H9 (cell line): Measurements from ENCODE around the gene NXPH3. TPM values are rescaled to one million over a fixed set of nuclear protein-coding genes. Genes with fewer than 3 reads are reported as not detected.

Experiments used
- DNase-seq: peaks from one replicate; pipeline ENCODE4 v3.0.0-alpha.2; 2017
- H2AFZ ChIP-seq: one replicate; pipeline ENCODE4 v1.6.1; 2013; ENCODE audit warnings: mild to moderate bottlenecking, low read length, control low read depth, moderate library complexity
- H2AK5ac ChIP-seq: 2 replicates; pipeline ENCODE4 v1.6.1; 2013; ENCODE audit warnings: low read length, control low read depth, mixed read lengths; ENCODE audit not compliant: insufficient read length
- H2BK120ac ChIP-seq: one replicate; pipeline ENCODE4 v1.6.1; 2013; ENCODE audit warnings: low read depth, mild to moderate bottlenecking, low read length, control low read depth, inconsistent platforms; ENCODE audit not compliant: poor library complexity, severe bottlenecking
- H2BK12ac ChIP-seq: 2 replicates; pipeline ENCODE4 v1.6.1; 2013; ENCODE audit warnings: low read length, control low read depth, mixed read lengths, low read depth; ENCODE audit not compliant: insufficient read length
- H2BK15ac ChIP-seq: 2 replicates; pipeline ENCODE4 v1.6.1; 2013; ENCODE audit warnings: low read depth, low read length, control low read depth
- H2BK20ac ChIP-seq: one replicate; pipeline ENCODE4 v1.6.1; 2013; ENCODE audit warnings: low read depth, mild to moderate bottlenecking, low read length, control low read depth, inconsistent platforms; ENCODE audit not compliant: poor library complexity, severe bottlenecking
- H2BK5ac ChIP-seq: 2 replicates; pipeline ENCODE4 v1.6.1; 2013; ENCODE audit warnings: low read length, control low read depth, mixed read lengths; ENCODE audit not compliant: insufficient read length
- H3K14ac ChIP-seq: 2 replicates; pipeline ENCODE4 v1.6.1; 2013; ENCODE audit warnings: low read length, control low read depth; ENCODE audit not compliant: insufficient read depth
- H3K18ac ChIP-seq: 2 replicates; pipeline ENCODE4 v1.6.1; 2013; ENCODE audit warnings: low read depth, mild to moderate bottlenecking, mixed read lengths, low read length, control low read depth; ENCODE audit not compliant: insufficient read length
- H3K23ac ChIP-seq: 2 replicates; pipeline ENCODE4 v1.6.1; 2013; ENCODE audit warnings: low read length, control low read depth, mixed read lengths, low read depth; ENCODE audit not compliant: insufficient read length
- H3K23me2 ChIP-seq: 2 replicates; pipeline ENCODE4 v1.6.1; 2013; ENCODE audit warnings: low read depth, mild to moderate bottlenecking, mixed read lengths, low read length, control low read depth; ENCODE audit not compliant: insufficient read length, poor library complexity, severe bottlenecking
- H3K27ac ChIP-seq: 2 replicates; pipeline ENCODE4 v1.5.1; 2013; ENCODE audit warnings: low read length, control low read depth, mixed read lengths, low read depth; ENCODE audit not compliant: insufficient read length
- H3K27me3 ChIP-seq: 2 replicates; pipeline ENCODE4 v1.6.1; 2013; ENCODE audit warnings: low read length, control low read depth, inconsistent platforms; ENCODE audit not compliant: insufficient read depth
- H3K4ac ChIP-seq: 2 replicates; pipeline ENCODE4 v1.6.1; 2013; ENCODE audit warnings: low read depth, mild to moderate bottlenecking, control low read depth, inconsistent platforms, low read length, moderate library complexity
- H3K4me1 ChIP-seq: 2 replicates; pipeline ENCODE4 v1.6.1; 2013; ENCODE audit warnings: low read length, control low read depth, inconsistent platforms; ENCODE audit not compliant: insufficient read depth
- H3K4me2 ChIP-seq: 2 replicates; pipeline ENCODE4 v1.6.1; 2013; ENCODE audit warnings: low read length, control low read depth, mixed read lengths; ENCODE audit not compliant: insufficient read length, insufficient read depth
- H3K56ac ChIP-seq: 2 replicates; pipeline ENCODE4 v1.6.1; 2013; ENCODE audit warnings: low read depth, mild to moderate bottlenecking, mixed read lengths, low read length, control low read depth; ENCODE audit not compliant: insufficient read length
- H3K79me1 ChIP-seq: 2 replicates; pipeline ENCODE4 v1.6.1; 2013; ENCODE audit warnings: low read depth, mild to moderate bottlenecking, moderate library complexity, low read length, control low read depth, inconsistent platforms; ENCODE audit not compliant: insufficient read depth, poor library complexity, severe bottlenecking
- H3K79me2 ChIP-seq: 2 replicates; pipeline ENCODE4 v1.6.1; 2013; ENCODE audit warnings: low read length, control low read depth, inconsistent platforms; ENCODE audit not compliant: insufficient read depth
- H3K9ac ChIP-seq: 2 replicates; pipeline ENCODE4 v1.6.1; 2013; ENCODE audit warnings: low read length, control low read depth, mixed read lengths; ENCODE audit not compliant: insufficient read length; ENCODE audit errors: extremely low read depth
- H3K9me3 ChIP-seq: one replicate; pipeline ENCODE4 v1.6.1; 2013; ENCODE audit warnings: low read depth, low read length, inconsistent platforms; ENCODE audit not compliant: control insufficient read depth
- H3T11ph ChIP-seq: one replicate; pipeline ENCODE4 v1.6.1; 2013; ENCODE audit warnings: mild to moderate bottlenecking, low read length, control low read depth, inconsistent platforms
- H4K20me1 ChIP-seq: one replicate; pipeline ENCODE4 v1.6.1; 2013; ENCODE audit not compliant: control insufficient read depth, insufficient read length, insufficient read depth
- H4K5ac ChIP-seq: 2 replicates; pipeline ENCODE4 v1.6.1; 2013; ENCODE audit warnings: low read depth, mild to moderate bottlenecking, mixed read lengths, low read length, control low read depth; ENCODE audit not compliant: insufficient read length
- H4K8ac ChIP-seq: replicated peaks from 2 replicates; pipeline ENCODE4 v1.6.1; 2013; ENCODE audit warnings: low read length, control low read depth, mixed read lengths, low read depth; ENCODE audit not compliant: insufficient read length
- H4K91ac ChIP-seq: 2 replicates; pipeline ENCODE4 v1.6.1; 2013; ENCODE audit warnings: low read depth, mild to moderate bottlenecking, moderate library complexity, mixed read lengths, low read length, control low read depth; ENCODE audit not compliant: insufficient read length
- H3K27ac Mint-ChIP-seq, 3 experiments: 2 replicates in 2 of 3; 3 replicates in 1 of 3; pipeline ENCODE4 v1.8.0; 2020 to 2021; ENCODE audit warnings: mixed read lengths in 3 of 3, mild to moderate bottlenecking in 1 of 3, moderate library complexity in 1 of 3
- H3K27me3 Mint-ChIP-seq: 2 replicates; pipeline ENCODE4 v1.8.0; 2021; ENCODE audit warnings: low read depth, mild to moderate bottlenecking, moderate library complexity, mixed read lengths
- H3K36me3 Mint-ChIP-seq, 3 experiments: 2 replicates in 2 of 3; 3 replicates in 1 of 3; pipeline ENCODE4 v1.8.0; 2020 to 2021; ENCODE audit warnings: low read depth in 3 of 3, mixed read lengths in 3 of 3; ENCODE audit not compliant: insufficient read depth in 1 of 3
- H3K4me1 Mint-ChIP-seq, 2 experiments: 2 replicates each; pipeline ENCODE4 v1.8.0; 2020; ENCODE audit warnings: mixed read lengths in 2 of 2
- H3K4me3 Mint-ChIP-seq, 2 experiments: 2 replicates in 1 of 2; 3 replicates in 1 of 2; pipeline ENCODE4 v1.8.0; 2020 to 2021; ENCODE audit warnings: mild to moderate bottlenecking in 2 of 2, mixed read lengths in 2 of 2, moderate library complexity in 1 of 2
- H3K9me3 Mint-ChIP-seq, 2 experiments: 2 replicates in 1 of 2; 3 replicates in 1 of 2; pipeline ENCODE4 v1.8.0; 2020; ENCODE audit warnings: mild to moderate bottlenecking in 2 of 2, mixed read lengths in 2 of 2, moderate library complexity in 1 of 2
- WGBS: extraction: QIAGEN DNeasy Blood & Tissue Kit; methylation state at CpG from one replicate; pipeline ENCODE4 v1.1.7; 2013; ENCODE audit warnings: missing lambda C conversion rate, low lambda C conversion rate, mixed read lengths; ENCODE audit not compliant: insufficient read length; ENCODE audit errors: extremely low coverage; 5-methylcytosine and 5-hydroxymethylcytosine counted together
- total RNA-seq: library from RNA; stranded (reverse); gene quantifications from 2 replicates; pipeline ENCODE4 v1.2.1, GENCODE V29; 2021
- TF ChIP-seq, protein P1 (sequence below): fragments of 200-600 bp; sonication (generic); conservative IDR thresholded peaks from 3 replicates; pipeline ENCODE4 v1.8.0; 2021; ENCODE audit warnings: antibody characterized with exemption, mild to moderate bottlenecking

NXPH3 gene
- total RNA-seq, 1 experiment from 2014 or later: 1.3 TPM

GRCh38 chr17:49582055-49582722 lies 6.5 kb downstream of the NXPH3 start:
- Histone ChIP-seq H2BK20ac (no peak overlapping the region), H3K27ac (no peak overlapping the region), H3K18ac (no peak overlapping the region), H3K9ac (no peak overlapping the region), H4K8ac (no peak overlapping the region), H4K5ac (no peak overlapping the region), H3K4ac (no peak overlapping the region), H4K20me1 (no peaks in the 10 kb centered on the region), H3K4me1 (peaks cover 3% of the 10 kb centered on the region; the same call in 1 of the 2 replicates), H2BK5ac (no peak overlapping the region), H3K23ac (no peak overlapping the region), H3K56ac (no peak overlapping the region), H3K27me3 (peaks cover 3% of the 10 kb centered on the region; the same call in 1 of the 2 replicates), H3K79me2 (no peaks in the 10 kb centered on the region), H2BK120ac (no peak overlapping the region), H4K91ac (no peak overlapping the region), H3K4me2 (no peak overlapping the region), H2AK5ac (no peak overlapping the region), H3K9me3 (no peaks in the 10 kb centered on the region), H3K79me1 (no peaks in the 10 kb centered on the region), H3T11ph (no peak overlapping the region), H2AFZ (no peak overlapping the region), H3K14ac (no peak overlapping the region), H2BK15ac (no peak overlapping the region), H3K23me2 (no peaks in the 10 kb centered on the region), H2BK12ac (no peak overlapping the region)
- no peaks in the 10 kb centered on the region for H3K36me3 Mint-ChIP-seq
- TF ChIP-seq, protein P1, sequence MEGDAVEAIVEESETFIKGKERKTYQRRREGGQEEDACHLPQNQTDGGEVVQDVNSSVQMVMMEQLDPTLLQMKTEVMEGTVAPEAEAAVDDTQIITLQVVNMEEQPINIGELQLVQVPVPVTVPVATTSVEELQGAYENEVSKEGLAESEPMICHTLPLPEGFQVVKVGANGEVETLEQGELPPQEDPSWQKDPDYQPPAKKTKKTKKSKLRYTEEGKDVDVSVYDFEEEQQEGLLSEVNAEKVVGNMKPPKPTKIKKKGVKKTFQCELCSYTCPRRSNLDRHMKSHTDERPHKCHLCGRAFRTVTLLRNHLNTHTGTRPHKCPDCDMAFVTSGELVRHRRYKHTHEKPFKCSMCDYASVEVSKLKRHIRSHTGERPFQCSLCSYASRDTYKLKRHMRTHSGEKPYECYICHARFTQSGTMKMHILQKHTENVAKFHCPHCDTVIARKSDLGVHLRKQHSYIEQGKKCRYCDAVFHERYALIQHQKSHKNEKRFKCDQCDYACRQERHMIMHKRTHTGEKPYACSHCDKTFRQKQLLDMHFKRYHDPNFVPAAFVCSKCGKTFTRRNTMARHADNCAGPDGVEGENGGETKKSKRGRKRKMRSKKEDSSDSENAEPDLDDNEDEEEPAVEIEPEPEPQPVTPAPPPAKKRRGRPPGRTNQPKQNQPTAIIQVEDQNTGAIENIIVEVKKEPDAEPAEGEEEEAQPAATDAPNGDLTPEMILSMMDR: no peak
- H3K9me3 Mint-ChIP-seq: no peaks in the 10 kb centered on the region
- no peak overlapping the region; a peak in 1 of 5 replicates for H3K4me3 Mint-ChIP-seq
- no CpG with 5 or more reads among the region's 12 CpGs for WGBS
- peaks cover 18% of the 10 kb centered on the region for H3K27me3 Mint-ChIP-seq
- DNase-seq: no peak
- H3K4me1 Mint-ChIP-seq: peaks cover 16 to 25% of the 10 kb centered on the region in 2 experiments
- no peak overlapping the region; a peak in 1 of 7 replicates for H3K27ac Mint-ChIP-seq
